HepG2 (cell line): ENCODE measurements around the gene GP1BA. TPM values are rescaled to one million over a fixed set of nuclear protein-coding genes. Genes with fewer than 3 reads are reported as not detected.

Experiments
- ARHGAP35 ChIP-seq: sonication (generic); formaldehyde crosslinking; IDR thresholded peaks from 2 replicates; pipeline ENCODE4 v1.9.0; 2022; ENCODE audit warnings: mild to moderate bottlenecking, inconsistent platforms, moderate library complexity, missing genetic modification reagents, borderline replicate concordance
- CHD4 ChIP-seq: fragments of 200-600 bp; sonication (generic); IDR thresholded peaks from 2 replicates; pipeline ENCODE4 v1.7.0; 2017; ENCODE audit warnings: mild to moderate bottlenecking, low read length, borderline replicate concordance
- ELF4 ChIP-seq: sonication (generic); formaldehyde crosslinking; IDR thresholded peaks from 2 replicates; pipeline ENCODE4 v1.5.0; 2020; ENCODE audit warnings: missing genetic modification reagents, mild to moderate bottlenecking, moderate library complexity, borderline replicate concordance
- FOXP1 ChIP-seq, 2 experiments: fragments of 450-650 bp in 1 of 2; IDR thresholded peaks; 2 replicates each; pipeline ENCODE4 v1.6.1; 2017 to 2018; ENCODE audit warnings: antibody characterized with exemption in 1 of 2
- HNF1A ChIP-seq, 2 experiments: sonication (generic) in 1 of 2; formaldehyde crosslinking in 1 of 2; IDR thresholded peaks; 2 replicates each; pipeline versions ENCODE4 v1.4.0 to v1.6.1; 2016 to 2020; ENCODE audit warnings: borderline replicate concordance in 1 of 2, low read depth in 1 of 2, mild to moderate bottlenecking in 1 of 2, missing genetic modification reagents in 1 of 2
- HNF4A ChIP-seq: sonication (generic); formaldehyde crosslinking; IDR thresholded peaks from 2 replicates; pipeline ENCODE4 v1.4.0; 2020; ENCODE audit warnings: missing genetic modification reagents
- MTA1 ChIP-seq: sonication (generic); formaldehyde crosslinking; IDR thresholded peaks from 2 replicates; pipeline ENCODE4 v1.4.0; 2020; ENCODE audit warnings: missing genetic modification reagents, mild to moderate bottlenecking, borderline replicate concordance
- MXD1 ChIP-seq: sonication (generic); formaldehyde crosslinking; IDR thresholded peaks from 2 replicates; pipeline ENCODE4 v1.4.0; 2020; ENCODE audit warnings: mild to moderate bottlenecking, missing genetic modification reagents
- PREB ChIP-seq: sonication (generic); formaldehyde crosslinking; IDR thresholded peaks from 2 replicates; pipeline ENCODE4 v1.4.0; 2020; ENCODE audit warnings: missing genetic modification reagents
- RNF2 ChIP-seq: fragments of 450-650 bp; conservative IDR thresholded peaks from 2 replicates; pipeline ENCODE4 v1.6.1; 2016; ENCODE audit warnings: low read depth
- SOX13 ChIP-seq, 3 experiments: fragments of 450-650 bp in 1 of 3; sonication (generic) in 1 of 3; formaldehyde crosslinking in 1 of 3; IDR thresholded peaks in 2 of 3; conservative IDR thresholded peaks in 1 of 3; 2 replicates each; pipeline versions ENCODE4 v1.5.0 to v1.6.1; 2016 to 2020; ENCODE audit warnings: antibody characterized with exemption in 1 of 3, mild to moderate bottlenecking in 1 of 3, missing compliant biosample characterization in 1 of 3, missing genetic modification reagents in 1 of 3, moderate library complexity in 1 of 3
- SUZ12 ChIP-seq: fragments of 150-350 bp; IDR thresholded peaks from 2 replicates; pipeline ENCODE4 v1.6.1; 2014; ENCODE audit warnings: low read depth, low read length
- ZBTB42 ChIP-seq: sonication (generic); formaldehyde crosslinking; IDR thresholded peaks from 2 replicates; pipeline ENCODE4 v1.5.0; 2020; ENCODE audit warnings: mild to moderate bottlenecking, missing genetic modification reagents
- ZNF263 ChIP-seq: sonication (generic); formaldehyde crosslinking; IDR thresholded peaks from 2 replicates; pipeline ENCODE4 v1.4.0; 2020; ENCODE audit warnings: missing genetic modification reagents
- ZNF281 ChIP-seq: sonication (generic); formaldehyde crosslinking; IDR thresholded peaks from 2 replicates; pipeline ENCODE4 v1.4.0; 2020; ENCODE audit warnings: missing genetic modification reagents, borderline replicate concordance
- ZNF512 ChIP-seq: sonication (generic); formaldehyde crosslinking; IDR thresholded peaks from 2 replicates; pipeline ENCODE4 v1.4.0; 2020; ENCODE audit warnings: mild to moderate bottlenecking, missing genetic modification reagents
- polyA plus RNA-seq, 8 experiments: library from polyadenylated mRNA; depleted of rRNA in 3 of 8; stranded (reverse) in 7 of 8; unstranded in 1 of 8; fragments of >200 nt; fragmentation: Illumina TruSeq in 4 of 8; extraction: Trizol in 4 of 8; gene quantifications; 2 replicates each; pipeline versions ENCODE4 v1.2.1 to v1.2.3, GENCODE V29; 2011 to 2016; ENCODE audit warnings: low read depth in 4 of 8, missing spikeins in 1 of 8, mixed read lengths in 1 of 8; ENCODE audit not compliant: insufficient read depth in 1 of 8
- total RNA-seq, 5 experiments: library from RNA; depleted of rRNA; stranded (reverse); fragments of >200 nt; fragmentation: Illumina TruSeq; extraction: Trizol; gene quantifications; 2 replicates each; pipeline ENCODE4 v1.2.3, GENCODE V29; 2016; ENCODE audit warnings: low read depth in 1 of 5

GP1BA gene
- total and polyA plus RNA-seq, 2 of the 13 experiments (the other 11 are each of a cell fraction or from before 2014, with no cell fraction given), result not detected

GRCh38 chr17:4939796-4940554 is 7.9 kb downstream of the GP1BA start, which contains the start of the genes RNF167 and SLC25A11 (continued):
- TF ChIP-seq HNF1A (IDR thresholded peaks at IDR 0.05; ENCODE audit: low read depth), result no peak
- TF ChIP-seq HNF1A (CRISPR knock-in tag; IDR thresholded peaks at IDR 0.05; ENCODE audit: borderline replicate concordance), result no peak
- TF ChIP-seq FOXP1 (IDR thresholded peaks at IDR 0.05), result no peak
- no peak; the same call in 1 of the 2 replicates for TF ChIP-seq FOXP1 (CRISPR knock-in tag; IDR thresholded peaks at IDR 0.05)
- TF ChIP-seq CHD4, result no peak; the same call in 1 of the 2 replicates
- TF ChIP-seq ZNF512 (CRISPR knock-in tag), result no peak
- TF ChIP-seq RNF2, result peak; percentile 59; the same call in 1 of the 2 replicates
- TF ChIP-seq PREB (CRISPR knock-in tag), result no peak
- no peak for TF ChIP-seq ZNF263 (CRISPR knock-in tag)
- TF ChIP-seq SOX13 (IDR thresholded peaks at IDR 0.05), result no peak
- no peak for TF ChIP-seq SOX13 (CRISPR knock-in tag; conservative IDR thresholded peaks at IDR 0.05 in 1 of 2, IDR thresholded peaks at IDR 0.05 in 1 of 2)
- TF ChIP-seq ZNF281, result no peak
- TF ChIP-seq MTA1 (CRISPR knock-in tag), result 0 out of 2 replicates have a peak, but pooled peaks have one; percentile 20
- no peak for TF ChIP-seq ELF4
- no peak for TF ChIP-seq ARHGAP35 (CRISPR knock-in tag)
- TF ChIP-seq ZBTB42, result peak; percentile 96
- TF ChIP-seq SUZ12, result no peak
- no peak for TF ChIP-seq HNF4A
- TF ChIP-seq MXD1 (CRISPR knock-in tag), result no peak
